NCI-H2196 treated with DMSO at 0.1 percent for 48 hours (cell line): ENCODE measurements around the gene EPB42.

Source experiments
- DNase-seq: peaks from one replicate; lab custom pipeline; 2025; ENCODE audit not compliant: unreplicated experiment; lab: John Stamatoyannopoulos, UW

EPB42 gene

GRCh38 chr15:43220991-43221403, at the start of gene EPB42:
Gene EPB42 (minus strand): TSS chr15:43221018. CDS start chr15:43220825, 193 bp downstream.
- no peak for DNase-seq

GRCh38 chr15:43270113-43270665, 49.4 kb upstream of the EPB42 start:
- no peak for DNase-seq

GRCh38 chr15:43268111-43269105, 47.6 kb upstream of the EPB42 start:
- DNase-seq = no peak

GRCh38 chr15:43267439-43267838, 46.6 kb upstream of the EPB42 start:
- no peak for DNase-seq

GRCh38 chr15:43266834-43267233, 46.0 kb upstream of the EPB42 start, which contains the start of gene TGM5:
Gene TGM5 (minus strand): TSS chr15:43266928. CDS start chr15:43266849, 79 bp downstream.
- no peak for DNase-seq

- DNase-seq = no peak
Observed at GRCh38 chr15:43266386-43266785, 45.6 kb upstream of the EPB42 start.

GRCh38 chr15:43260011-43260615, 39.3 kb upstream of the EPB42 start:
- DNase-seq = no peak

- no peak for DNase-seq
Observed at GRCh38 chr15:43258781-43259180, 38.0 kb upstream of the EPB42 start.

- DNase-seq = no peak
Observed at GRCh38 chr15:43256341-43256740, 35.5 kb upstream of the EPB42 start.

GRCh38 chr15:43255376-43255775, 34.6 kb upstream of the EPB42 start:
- DNase-seq = no peak

GRCh38 chr15:43253431-43254403, 32.9 kb upstream of the EPB42 start:
- DNase-seq = no peak

- DNase-seq = no peak
Observed at GRCh38 chr15:43251871-43252250, 31.0 kb upstream of the EPB42 start.

GRCh38 chr15:43251185-43251870, 30.5 kb upstream of the EPB42 start:
- DNase-seq = no peak

GRCh38 chr15:43250785-43251184, 30.0 kb upstream of the EPB42 start:
- no peak for DNase-seq

GRCh38 chr15:43249699-43250203, 28.9 kb upstream of the EPB42 start:
- no peak for DNase-seq

- DNase-seq = no peak
Observed at GRCh38 chr15:43249236-43249635, 28.4 kb upstream of the EPB42 start.

- DNase-seq = no peak
Observed at GRCh38 chr15:43246261-43246774, 25.5 kb upstream of the EPB42 start.

- DNase-seq = no peak
Observed at GRCh38 chr15:43244092-43244491, 23.3 kb upstream of the EPB42 start.

- no peak for DNase-seq
Observed at GRCh38 chr15:43243020-43243645, 22.3 kb upstream of the EPB42 start.
